Glutamatergic neuron (in vitro differentiated cells): ENCODE measurements around the gene ABCD3. TPM values are rescaled to one million over a fixed set of nuclear protein-coding genes. Genes with fewer than 3 reads are reported as not detected.

ENCODE experiments used
- DNase-seq: peaks from one replicate; pipeline ENCODE4 v3.0.0; 2022
- H3K27ac Mint-ChIP-seq: one replicate; pipeline ENCODE4 v1.8.0; 2020; ENCODE audit warnings: mild to moderate bottlenecking, mixed read lengths, inconsistent platforms; ENCODE audit not compliant: unreplicated experiment
- H3K27me3 Mint-ChIP-seq: one replicate; pipeline ENCODE4 v1.8.0; 2020; ENCODE audit warnings: mild to moderate bottlenecking, moderate library complexity, mixed read lengths, inconsistent platforms; ENCODE audit not compliant: unreplicated experiment
- H3K36me3 Mint-ChIP-seq: one replicate; pipeline ENCODE4 v1.8.0; 2020; ENCODE audit warnings: mild to moderate bottlenecking, mixed read lengths, inconsistent platforms; ENCODE audit not compliant: unreplicated experiment
- H3K4me1 Mint-ChIP-seq: one replicate; pipeline ENCODE4 v1.8.0; 2020; ENCODE audit warnings: mild to moderate bottlenecking, low read depth, mixed read lengths, inconsistent platforms; ENCODE audit not compliant: unreplicated experiment
- H3K4me3 Mint-ChIP-seq: one replicate; pipeline ENCODE4 v1.8.0; 2020; ENCODE audit warnings: mild to moderate bottlenecking, mixed read lengths, inconsistent platforms; ENCODE audit not compliant: unreplicated experiment
- H3K9me3 Mint-ChIP-seq: one replicate; pipeline ENCODE4 v1.8.0; 2020; ENCODE audit warnings: mild to moderate bottlenecking, moderate library complexity, mixed read lengths, inconsistent platforms; ENCODE audit not compliant: unreplicated experiment
- total RNA-seq: library from RNA; stranded (reverse); fragmentation: NEBNext Ultra II Directional; extraction: Animal tissue kit (Norgen Biotek cat#: 25700); gene quantifications from one replicate; pipeline ENCODE4 v1.2.1, GENCODE V29; 2021; ENCODE audit not compliant: unreplicated experiment
- TF ChIP-seq, protein P1 (sequence below): fragments of 200-600 bp; sonication (generic); IDR thresholded peaks from one replicate; pipeline ENCODE4 v1.5.0; 2021; ENCODE audit not compliant: partially characterized antibody, unreplicated experiment

Gene ABCD3
- total RNA-seq, 1 donor from 2014 or later: 26.0 TPM

DNA sequence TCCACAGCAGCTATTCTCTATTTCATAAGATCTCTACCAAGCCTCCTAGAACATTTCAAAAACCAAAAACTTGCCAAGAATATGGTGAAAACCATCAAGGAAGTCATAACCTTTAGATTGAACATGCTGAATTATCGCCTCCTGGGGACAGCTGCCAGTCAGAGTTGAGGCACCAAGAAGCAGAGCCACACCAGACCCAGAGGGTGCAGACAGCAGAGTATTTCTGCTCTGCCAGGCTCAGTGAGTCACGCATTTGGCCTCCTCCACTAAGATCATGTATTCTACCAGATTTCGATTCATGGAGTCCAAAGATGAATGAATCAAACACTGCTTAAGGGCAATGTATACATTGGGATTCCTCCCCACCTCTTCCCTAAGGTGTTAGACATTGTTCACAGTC is 121.3 kb downstream of the ABCD3 start:
- H3K27ac Mint-ChIP-seq: no peak overlapping the region
- no peak overlapping the region for H3K4me3 Mint-ChIP-seq
- H3K36me3 Mint-ChIP-seq: no peaks in the 10 kb centered on the region
- peaks cover 8% of the 10 kb centered on the region for H3K4me1 Mint-ChIP-seq
- peaks cover 2% of the 10 kb centered on the region for H3K9me3 Mint-ChIP-seq
- peaks cover 8% of the 10 kb centered on the region for H3K27me3 Mint-ChIP-seq
- TF ChIP-seq, protein P1, sequence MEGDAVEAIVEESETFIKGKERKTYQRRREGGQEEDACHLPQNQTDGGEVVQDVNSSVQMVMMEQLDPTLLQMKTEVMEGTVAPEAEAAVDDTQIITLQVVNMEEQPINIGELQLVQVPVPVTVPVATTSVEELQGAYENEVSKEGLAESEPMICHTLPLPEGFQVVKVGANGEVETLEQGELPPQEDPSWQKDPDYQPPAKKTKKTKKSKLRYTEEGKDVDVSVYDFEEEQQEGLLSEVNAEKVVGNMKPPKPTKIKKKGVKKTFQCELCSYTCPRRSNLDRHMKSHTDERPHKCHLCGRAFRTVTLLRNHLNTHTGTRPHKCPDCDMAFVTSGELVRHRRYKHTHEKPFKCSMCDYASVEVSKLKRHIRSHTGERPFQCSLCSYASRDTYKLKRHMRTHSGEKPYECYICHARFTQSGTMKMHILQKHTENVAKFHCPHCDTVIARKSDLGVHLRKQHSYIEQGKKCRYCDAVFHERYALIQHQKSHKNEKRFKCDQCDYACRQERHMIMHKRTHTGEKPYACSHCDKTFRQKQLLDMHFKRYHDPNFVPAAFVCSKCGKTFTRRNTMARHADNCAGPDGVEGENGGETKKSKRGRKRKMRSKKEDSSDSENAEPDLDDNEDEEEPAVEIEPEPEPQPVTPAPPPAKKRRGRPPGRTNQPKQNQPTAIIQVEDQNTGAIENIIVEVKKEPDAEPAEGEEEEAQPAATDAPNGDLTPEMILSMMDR: no peak
- DNase-seq: no peak

GRCh38 chr1:94540440-94541245 is 122.5 kb downstream of the ABCD3 start:
- TF ChIP-seq, protein P1: no peak
- Mint-ChIP-seq H3K36me3 (no peaks in the 10 kb centered on the region), H3K4me3 (peak overlapping the region; percentile 85), H3K9me3 (peaks cover 2% of the 10 kb centered on the region), H3K4me1 (peaks cover 8% of the 10 kb centered on the region), H3K27me3 (peaks cover 8% of the 10 kb centered on the region), H3K27ac (no peak overlapping the region)
- DNase-seq: no peak

DNA sequence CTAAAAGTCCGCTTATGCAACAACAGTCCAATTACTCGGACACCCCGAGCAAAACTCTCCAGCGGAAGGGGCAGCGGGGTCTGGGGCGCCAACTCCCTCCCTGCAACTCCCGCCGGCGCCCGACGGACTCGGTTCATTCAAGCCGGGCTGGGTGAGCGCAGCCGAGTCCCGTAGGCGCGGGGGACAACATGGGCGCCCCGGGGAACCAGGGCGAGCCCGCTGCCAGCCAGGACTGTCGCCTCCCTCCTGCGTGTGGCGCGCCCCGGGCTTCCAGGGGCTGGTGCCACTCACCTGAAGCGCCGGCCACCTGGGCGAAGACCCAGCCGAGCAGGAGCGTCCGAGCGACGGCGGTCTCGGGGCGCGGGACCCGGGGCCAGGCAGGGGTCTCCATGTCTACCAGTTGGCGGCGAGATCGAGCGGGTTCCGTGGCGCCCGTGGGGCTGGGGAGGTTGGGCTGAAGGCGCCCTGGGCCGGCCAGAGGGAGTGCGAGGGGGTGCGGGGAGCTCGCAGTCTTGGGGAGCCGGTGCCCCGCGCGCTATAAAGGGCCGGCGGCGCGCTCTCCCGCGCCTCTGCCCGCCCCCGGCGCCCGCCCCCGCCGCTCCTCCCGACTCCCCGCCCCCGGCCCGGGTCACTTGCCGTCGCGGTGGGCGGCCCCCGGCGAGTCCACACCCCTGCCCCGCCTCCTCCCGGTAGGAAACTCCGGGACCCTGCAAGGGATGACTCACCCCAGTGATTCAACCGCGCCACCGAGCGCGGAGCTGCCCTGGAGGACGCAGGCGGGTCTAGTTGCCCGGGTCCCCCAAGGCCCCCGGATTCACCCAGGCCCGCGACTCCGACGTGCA is 123.3 kb downstream of the ABCD3 start, which contains the start of gene F3:
F3 (minus strand) TSS at position 514 of the 842 bp plus-strand sequence; CDS start at position 391, 123 bp downstream.
- peak; percentile 72 for DNase-seq
- H3K27me3 Mint-ChIP-seq: peaks cover 8% of the 10 kb centered on the region
- peaks cover 8% of the 10 kb centered on the region for H3K4me1 Mint-ChIP-seq
- H3K9me3 Mint-ChIP-seq: peaks cover 2% of the 10 kb centered on the region
- no peak within 1 kb of the TSS for H3K27ac Mint-ChIP-seq
- H3K36me3 Mint-ChIP-seq: no peaks in the 10 kb centered on the region
- H3K4me3 Mint-ChIP-seq: peak within 1 kb of the TSS; percentile 85
- TF ChIP-seq, protein P1: no peak

DNA sequence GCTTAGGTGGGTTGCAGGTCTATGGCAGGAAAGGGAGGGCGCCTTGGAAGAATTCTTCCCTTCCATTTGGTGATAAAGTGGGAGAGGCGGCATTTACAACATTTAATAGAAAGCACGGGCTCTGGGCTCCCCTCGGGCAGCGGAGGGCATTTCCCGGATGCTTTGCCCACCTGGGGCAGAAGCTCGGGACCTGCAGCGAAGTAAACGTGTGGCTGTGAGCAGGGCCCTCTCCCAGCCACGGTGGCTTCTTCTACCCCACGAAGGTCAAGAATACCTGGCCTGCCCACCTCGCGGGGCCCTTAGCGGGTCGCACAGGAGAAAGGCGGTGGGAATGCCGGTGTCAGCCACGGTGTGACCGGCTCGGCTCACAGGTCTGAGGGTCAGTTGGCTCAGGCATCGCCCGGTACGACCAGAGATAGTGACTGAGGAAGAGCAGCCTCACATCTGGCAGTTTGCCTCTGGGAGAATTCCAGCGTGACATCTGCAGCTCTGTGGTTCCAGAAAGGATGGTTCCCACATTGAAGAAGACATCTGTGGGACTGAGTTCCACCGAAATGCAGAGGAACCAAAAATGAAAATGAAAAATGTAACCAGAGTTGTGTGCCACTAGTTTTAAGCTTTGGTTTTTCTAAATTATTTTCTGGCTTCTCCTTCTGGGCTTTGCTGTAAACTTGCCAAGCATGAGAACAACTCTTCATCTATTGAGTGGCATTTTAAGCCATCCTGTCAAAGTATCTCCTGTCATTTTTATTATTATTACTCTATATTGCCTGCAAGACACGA is 124.1 kb downstream of the ABCD3 start:
- peaks cover 8% of the 10 kb centered on the region for H3K27me3 Mint-ChIP-seq
- H3K4me1 Mint-ChIP-seq: peaks cover 8% of the 10 kb centered on the region
- H3K9me3 Mint-ChIP-seq: peaks cover 2% of the 10 kb centered on the region
- H3K27ac Mint-ChIP-seq: no peak overlapping the region
- H3K4me3 Mint-ChIP-seq: peak overlapping the region; percentile 85
- peak; percentile 29 for DNase-seq
- TF ChIP-seq, protein P1: no peak
- H3K36me3 Mint-ChIP-seq: no peaks in the 10 kb centered on the region
